Muscle of arm (tissue), 12 donors: ENCODE results near the gene GABBR2. TPM values are rescaled to one million over a fixed set of nuclear protein-coding genes. Genes with fewer than 3 reads are reported as not detected.

Source experiments
- DNase-seq: peaks from one replicate; pipeline ENCODE4 v3.0.0-alpha.2; 2013
- polyA plus RNA-seq, 12 donors: library from polyadenylated mRNA; unstranded; fragments of 120-200 nt; gene quantifications; one replicate each; pipeline ENCODE4 v1.2.1, GENCODE V29; 2013; ENCODE audit not compliant: insufficient read length in 12 of 12

The GABBR2 gene
- polyA plus RNA-seq, 12 donors = 0.80 to 2.8 (median 1.4) TPM; not detected in 1

- no peak for DNase-seq
Observed at GRCh38 chr9:98260635-98261034, 448.1 kb downstream of the GABBR2 start.

- no peak for DNase-seq
Observed at GRCh38 chr9:98259791-98260190, 448.9 kb downstream of the GABBR2 start.

DNA sequence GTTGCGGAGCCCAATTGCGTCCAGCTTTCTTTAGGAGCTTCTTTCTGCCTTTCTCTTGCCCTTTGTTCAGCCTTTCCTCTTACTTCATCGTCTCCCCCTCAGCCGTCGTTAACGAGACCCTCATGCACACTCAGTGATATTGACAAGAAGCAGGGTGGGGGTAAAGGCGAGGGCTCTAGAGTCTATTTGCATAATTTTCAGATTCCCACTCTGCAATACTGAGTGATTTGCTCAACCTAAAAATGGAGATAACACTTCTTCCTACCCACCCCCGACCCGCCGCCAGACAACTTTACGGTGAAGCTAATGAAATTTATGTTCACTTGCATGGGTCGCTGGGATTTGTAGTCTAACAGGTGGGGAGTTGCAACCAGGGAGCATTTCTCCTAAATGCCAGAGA lies 452.0 kb downstream of the GABBR2 start:
- no peak for DNase-seq

GRCh38 chr9:98255578-98256296 lies 453.0 kb downstream of the GABBR2 start, which contains the start of gene TBC1D2:
Gene TBC1D2, minus strand, starts transcription at chr9:98255649. Its CDS starts 108 bp downstream, at chr9:98255541.
- peak; percentile 95 for DNase-seq

- DNase-seq = no peak
Observed at GRCh38 chr9:98255061-98255577, 453.6 kb downstream of the GABBR2 start.

DNA sequence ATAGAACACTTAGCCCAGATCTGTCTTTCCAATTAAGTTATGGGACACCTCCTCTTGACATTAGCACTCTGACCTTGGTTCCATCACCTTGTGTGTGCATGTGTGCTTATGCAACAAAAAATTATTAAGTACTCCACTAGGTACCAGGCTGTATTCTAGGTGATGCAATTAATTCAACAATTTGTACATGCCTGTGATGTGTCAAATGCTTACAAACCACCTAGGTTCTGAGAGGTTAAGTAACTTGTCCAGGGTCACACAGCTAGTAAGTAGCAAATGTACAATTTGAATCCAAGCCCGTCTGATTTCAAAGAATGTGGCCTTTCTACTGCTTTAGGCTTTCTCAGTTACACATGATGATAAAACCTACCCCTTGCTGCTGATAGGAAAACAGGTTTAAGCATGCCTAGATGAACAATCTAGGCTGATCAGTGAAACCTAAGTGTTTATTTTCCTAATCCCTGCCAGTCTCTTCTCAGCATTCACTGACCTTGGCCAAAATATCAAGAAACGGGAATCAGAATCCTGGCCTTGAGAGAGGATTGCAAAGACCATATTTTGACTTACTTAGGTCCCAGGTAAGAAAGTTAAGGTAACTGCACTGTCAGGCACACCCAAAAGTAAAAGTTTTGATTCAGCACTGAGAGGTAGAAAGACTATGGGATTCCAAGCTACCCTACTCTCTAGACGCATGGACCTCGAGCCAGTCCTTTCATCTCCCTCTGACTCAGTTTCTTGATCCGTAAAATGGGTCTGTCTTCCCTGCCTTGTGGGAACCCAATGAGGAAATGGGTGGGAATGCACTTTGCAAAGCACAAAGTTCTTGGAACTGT lies 454.3 kb downstream of the GABBR2 start:
- no peak for DNase-seq

DNA sequence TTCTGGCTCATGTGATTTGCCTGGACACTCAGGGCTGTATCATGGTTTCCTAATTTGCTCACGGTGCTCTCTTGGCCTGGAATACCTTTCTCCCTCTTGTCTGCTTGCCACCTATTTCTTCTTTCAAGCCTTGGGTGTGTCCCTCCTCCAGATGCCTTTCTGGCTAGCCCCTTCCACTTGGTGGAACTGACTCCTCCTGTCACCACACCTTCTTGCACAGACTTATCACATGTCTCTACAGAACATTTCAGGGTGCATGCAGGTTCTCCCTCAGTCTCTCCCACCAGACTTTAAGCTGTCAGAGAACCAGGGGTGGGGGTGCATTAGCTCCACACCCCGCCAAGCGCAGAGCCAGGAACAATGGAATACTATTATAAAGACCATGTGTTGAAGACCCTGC lies 455.2 kb downstream of the GABBR2 start:
- no peak for DNase-seq

- DNase-seq = no peak
Observed at GRCh38 chr9:98251551-98251950, 457.2 kb downstream of the GABBR2 start.

- DNase-seq = no peak
Observed at GRCh38 chr9:98249771-98250170, 459.0 kb downstream of the GABBR2 start.

- DNase-seq = no peak
Observed at GRCh38 chr9:98248737-98249474, 459.8 kb downstream of the GABBR2 start.

DNA sequence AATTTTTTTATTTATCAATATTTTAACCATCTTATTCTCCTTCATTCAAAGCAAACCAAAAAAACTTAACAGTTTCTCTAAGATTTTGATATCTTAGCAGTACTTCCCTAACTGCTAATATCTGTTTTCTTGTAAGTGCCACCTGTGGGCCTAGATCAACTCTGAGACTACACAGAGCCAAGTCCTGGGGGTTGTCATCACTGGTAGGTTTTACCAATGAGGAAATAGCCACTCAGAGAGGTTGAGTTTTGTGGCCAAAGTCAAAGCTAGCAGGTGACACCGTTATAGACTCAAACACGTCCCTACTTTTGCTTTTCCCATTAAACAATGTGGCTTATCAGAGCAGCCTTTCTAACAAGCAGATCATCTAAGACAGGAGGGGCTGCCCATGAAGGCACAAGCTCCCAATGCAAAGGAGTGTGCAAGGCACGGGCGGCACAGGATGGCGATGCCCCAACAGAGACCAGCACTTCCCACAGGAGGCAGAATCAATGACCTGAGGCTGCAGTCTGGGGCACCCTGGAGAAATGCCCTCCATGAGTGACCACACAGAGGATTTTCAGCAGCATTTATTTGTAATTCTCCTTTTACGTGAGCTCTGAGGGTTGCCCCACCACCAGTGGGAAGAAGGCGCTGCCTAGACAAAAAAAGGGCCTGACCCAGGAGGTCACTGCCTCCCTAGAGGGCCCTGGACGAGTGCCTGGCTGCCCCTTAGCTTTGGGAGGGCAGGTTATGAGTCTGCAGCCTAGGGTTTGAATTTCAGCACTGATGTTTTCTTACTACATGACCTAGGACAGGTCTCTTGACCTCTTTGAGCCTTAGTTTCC lies 460.7 kb downstream of the GABBR2 start:
- DNase-seq = no peak

DNA sequence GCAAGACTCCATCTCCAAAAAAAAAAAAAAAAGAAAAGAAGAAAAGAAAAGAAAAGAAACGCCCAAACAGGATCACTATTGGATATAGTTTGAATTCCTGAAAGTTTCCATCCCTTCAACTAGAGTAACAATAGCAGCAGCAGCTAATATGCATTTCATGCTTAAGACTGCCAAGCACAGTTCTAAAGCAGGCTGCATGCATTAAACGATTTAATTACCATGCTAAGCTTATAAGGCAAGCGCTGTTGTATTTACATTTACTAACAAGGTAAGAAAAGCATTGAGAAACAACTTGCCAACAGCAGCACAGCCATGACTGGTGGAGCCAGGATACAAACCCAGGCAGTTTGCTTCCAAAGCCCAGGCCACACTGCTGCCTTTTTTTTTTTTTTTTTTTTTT lies 466.3 kb downstream of the GABBR2 start:
- no peak for DNase-seq

DNA sequence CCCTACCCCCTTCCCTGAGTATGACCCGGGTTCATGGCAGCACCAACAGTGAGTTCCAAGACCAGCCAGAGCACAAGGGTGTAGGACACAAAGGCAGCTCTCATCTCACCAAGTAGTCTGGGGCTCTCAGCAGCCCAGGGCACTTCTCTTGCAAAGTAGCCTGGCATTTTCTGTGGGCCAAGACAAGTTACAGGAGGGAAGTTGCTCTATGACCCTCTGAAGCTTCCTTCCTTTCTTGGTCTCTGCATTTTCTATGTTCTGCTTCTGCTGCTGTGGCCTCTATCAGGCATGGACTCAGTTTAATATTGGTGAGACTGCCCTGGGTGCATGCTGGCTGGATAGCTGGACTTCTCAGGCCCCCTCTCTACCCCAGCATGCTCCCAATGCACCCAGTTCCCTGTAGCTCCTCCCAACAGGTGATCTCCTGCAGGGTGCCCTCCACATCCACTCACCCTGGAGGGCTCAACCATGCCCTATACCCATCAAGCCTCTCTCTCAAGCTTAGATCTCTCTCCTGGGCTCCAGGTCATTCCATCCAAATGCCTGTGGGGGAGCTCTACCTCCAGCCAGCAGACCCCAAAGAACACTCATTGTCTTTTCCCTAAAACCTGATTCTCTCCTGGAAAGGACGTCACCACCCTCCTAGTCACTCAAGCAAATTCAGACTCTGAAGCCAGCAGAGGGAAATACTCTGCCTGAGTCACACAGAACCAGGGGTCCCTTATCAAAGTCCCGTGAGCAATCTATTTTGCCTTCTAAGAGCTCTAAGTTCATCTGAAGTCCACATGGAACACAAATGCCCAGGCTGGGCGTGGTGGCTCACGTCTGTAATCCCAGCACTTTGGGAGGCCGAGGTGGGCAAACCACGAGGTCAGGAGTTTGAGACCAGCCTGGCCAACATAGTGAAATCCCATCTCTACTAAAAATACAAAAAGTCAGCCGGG lies 467.1 kb downstream of the GABBR2 start:
- DNase-seq = no peak

DNA sequence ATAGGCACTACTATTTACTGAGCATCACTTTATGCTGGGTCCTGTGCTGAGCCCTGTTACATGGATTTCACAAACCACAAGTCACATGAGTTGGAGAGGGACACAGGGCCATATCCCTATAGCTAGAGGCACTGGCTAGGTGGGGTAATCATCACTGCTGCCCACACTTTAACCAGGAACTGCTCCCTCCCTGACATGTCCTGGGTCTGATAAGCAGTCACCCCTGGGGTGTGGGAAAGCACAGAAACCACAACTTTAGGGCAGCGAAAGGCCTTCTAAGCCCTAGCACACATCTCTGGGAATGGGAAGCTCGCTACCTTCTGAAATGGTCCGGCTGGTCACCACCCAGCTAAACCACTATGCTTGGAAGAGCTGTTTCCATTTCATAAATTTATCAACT lies 468.3 kb downstream of the GABBR2 start:
- DNase-seq = no peak

Other genes starting within 250 kb of the GABBR2 start
- 10 to 100 TPM in 10 of 12 donors, 1 to 10 TPM in 1, not detected in 1; 7.8 to 17.4 (median 11.9) TPM for gene ANKS6, start 87.6 kb upstream of the GABBR2 start, polyA plus RNA-seq
- gene GALNT12, start 98.7 kb upstream of the GABBR2 start, polyA plus RNA-seq = 10 to 100 TPM in 1 of 12 donors, 1 to 10 TPM in 10, not detected in 1; 1.8 to 13.4 (median 4.0) TPM
- gene COL15A1, start 235.0 kb upstream of the GABBR2 start, polyA plus RNA-seq = 100 to 1,000 TPM in 10 of 12 donors, 10 to 100 TPM in 1, not detected in 1; 94.2 to 243 (median 172) TPM